Small intestine (tissue), 7 donors: ENCODE measurements around the gene SCO2. TPM values are rescaled to one million over a fixed set of nuclear protein-coding genes. Genes with fewer than 3 reads are reported as not detected.
A peak's percentile ranks its signal among the peaks of the same experiment; 100 is the strongest.

Experiments used
- DNase-seq, 2 donors: peaks; one replicate each; pipeline versions ENCODE4 v3.0.0 to v3.0.0-alpha.2; 2013
- FAIRE-seq: peaks from 2 replicates; lab custom pipeline; 2012; peaks lifted over from hg19 to GRCh38; lab: Jason Lieb, UNC
- H3K27ac ChIP-seq, 3 donors: one replicate each; pipeline ENCODE4 v1.5.1; 2013; ENCODE audit warnings: low read length in 2 of 3, mild to moderate bottlenecking in 2 of 3, control low read depth in 1 of 3, inconsistent platforms in 1 of 3, low read depth in 1 of 3, moderate library complexity in 1 of 3
- H3K27me3 ChIP-seq, 3 donors: one replicate each; pipeline ENCODE4 v1.6.1; 2013; ENCODE audit warnings: low read length in 3 of 3, inconsistent platforms in 1 of 3; ENCODE audit not compliant: control insufficient read depth in 3 of 3, insufficient read depth in 3 of 3
- H3K36me3 ChIP-seq, 3 donors: one replicate each; pipeline ENCODE4 v1.6.1; 2013; ENCODE audit warnings: low read length in 3 of 3, inconsistent platforms in 1 of 3, low read depth in 1 of 3, mild to moderate bottlenecking in 1 of 3, moderate library complexity in 1 of 3; ENCODE audit not compliant: control insufficient read depth in 3 of 3, insufficient read depth in 2 of 3
- H3K4me1 ChIP-seq, 3 donors: one replicate each; pipeline ENCODE4 v1.6.1; 2013; ENCODE audit warnings: low read length in 2 of 3, inconsistent platforms in 1 of 3, low read depth in 1 of 3, mild to moderate bottlenecking in 1 of 3, moderate library complexity in 1 of 3; ENCODE audit not compliant: control insufficient read depth in 3 of 3, insufficient read depth in 2 of 3
- H3K4me3 ChIP-seq, 3 donors: one replicate each; pipeline ENCODE4 v1.5.1; 2013; ENCODE audit warnings: low read length in 3 of 3, control low read depth in 1 of 3, inconsistent platforms in 1 of 3, low read depth in 1 of 3, mild to moderate bottlenecking in 1 of 3, moderate library complexity in 1 of 3
- H3K9me3 ChIP-seq, 2 donors: one replicate each; pipeline ENCODE4 v1.6.1; 2013; ENCODE audit warnings: low read depth in 1 of 2, low read length in 1 of 2; ENCODE audit not compliant: control insufficient read depth in 2 of 2, insufficient read depth in 1 of 2
- WGBS, 3 donors: extraction: QIAGEN DNeasy Blood & Tissue Kit; methylation state at CpG; one replicate each; pipeline ENCODE4 v1.1.7; 2013; 5-methylcytosine and 5-hydroxymethylcytosine counted together
- polyA plus RNA-seq, 4 donors: library from polyadenylated mRNA; stranded (reverse) in 3 of 4; unstranded in 1 of 4; fragments of 200-250 nt in 3 of 4; fragments of 120-200 nt in 1 of 4; gene quantifications; one replicate each; pipeline versions ENCODE4 v1.2.1 to v1.2.3, GENCODE V29; 2013
- donor health status: healthy with polysubstance abuse.
- donor health status: control.
- donor health status: control.
- donor health status: Bipolar disorder and iron deficiency.
- donor health status: healthy.

Gene SCO2
- polyA plus RNA-seq, 4 donors, result 0.92 to 2.7 (median 2.3) TPM

DNA sequence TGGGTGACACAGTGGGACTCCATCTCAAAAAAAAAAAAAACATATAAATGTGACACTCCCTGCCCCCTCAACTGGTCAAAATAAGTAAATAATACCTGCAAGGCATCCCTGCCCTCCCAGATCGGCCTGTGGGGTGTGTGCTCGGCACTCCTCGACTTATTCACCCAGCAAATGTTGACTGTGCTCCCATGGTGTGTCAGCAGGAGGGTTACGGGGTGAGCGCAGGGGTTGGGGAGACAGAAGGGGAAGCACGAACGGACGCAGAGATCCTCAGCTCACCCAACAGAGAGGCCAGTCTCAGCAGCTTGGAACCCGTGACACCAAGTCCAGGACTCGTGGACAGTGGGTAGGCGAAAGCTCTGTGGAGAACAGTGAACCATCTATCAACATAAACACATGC is 45.7 kb downstream of the SCO2 start:
- 59 to 83% (median 80%) methylated on average over 11 of the region's 11 CpGs for WGBS, 3 donors
- FAIRE-seq, result no peak
- DNase-seq, result no peak
- Histone ChIP-seq H3K27me3 (peaks cover 0 to 37% (median 2%) of the 10 kb centered on the region in 3 donors), H3K27ac (no peak overlapping the region), H3K36me3 (peaks cover 0 to 20% (median 0%) of the 10 kb centered on the region in 3 donors), H3K4me3 (no peak overlapping the region), H3K9me3 (no peaks in the 10 kb centered on the region), H3K4me1 (peaks cover 0 to 31% (median 3%) of the 10 kb centered on the region in 3 donors)

- Histone ChIP-seq H3K27me3 (peaks cover 0 to 37% (median 1%) of the 10 kb centered on the region in 3 donors), H3K27ac (no peak overlapping the region), H3K9me3 (no peaks in the 10 kb centered on the region), H3K36me3 (peaks cover 0 to 15% (median 0%) of the 10 kb centered on the region in 3 donors), H3K4me3 (no peak overlapping the region), H3K4me1 (peaks cover 0 to 24% (median 7%) of the 10 kb centered on the region in 3 donors)
- FAIRE-seq (no peak), DNase-seq (no peak)
- WGBS, 3 donors, result 90 to 93% (median 91%) methylated on average over 12 of the region's 12 CpGs
These were observed 47.5 kb downstream of the SCO2 start for GRCh38 chr22:50477923-50478322.

- H3K27ac ChIP-seq, result no peak overlapping the region
- DNase-seq (no peak), FAIRE-seq (no peak)
- H3K36me3 ChIP-seq, result peaks cover 0 to 16% (median 0%) of the 10 kb centered on the region in 3 donors
- no peaks in the 10 kb centered on the region for H3K9me3 ChIP-seq
- WGBS, 3 donors, result 77 to 84% (median 81%) methylated on average over 7 of the region's 7 CpGs
- H3K4me1 ChIP-seq, result peaks cover 0 to 22% (median 7%) of the 10 kb centered on the region in 3 donors
- no peak overlapping the region for H3K4me3 ChIP-seq
- H3K27me3 ChIP-seq, result peaks cover 0 to 32% (median 0%) of the 10 kb centered on the region in 3 donors
These were observed 48.5 kb downstream of the SCO2 start for GRCh38 chr22:50476868-50477267.

DNA sequence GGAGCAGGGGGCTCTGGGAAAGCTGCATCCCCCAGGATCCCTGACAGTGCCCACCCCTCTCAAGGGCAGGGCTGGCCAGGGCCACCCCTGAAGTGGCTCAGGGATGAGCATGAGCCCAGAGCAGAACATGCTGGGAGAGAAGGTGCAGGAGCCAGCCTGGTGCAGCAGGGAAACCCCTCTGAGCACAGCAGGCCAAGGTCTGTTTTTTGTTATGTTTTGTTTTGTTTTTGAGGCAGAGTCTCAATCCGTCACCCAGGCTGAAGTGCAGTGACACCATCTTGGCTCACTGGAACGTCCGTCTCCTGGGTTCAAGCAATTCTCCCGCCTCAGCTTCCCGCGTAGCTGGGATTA is 49.8 kb downstream of the SCO2 start:
- 78 to 84% (median 84%) methylated on average over 6 of the region's 6 CpGs for WGBS, 3 donors
- peaks cover 3 to 34% (median 17%) of the 10 kb centered on the region in 3 donors for H3K4me1 ChIP-seq
- peak overlapping the region in 1 of 3 donors; percentile 70 for H3K4me3 ChIP-seq
- H3K36me3 ChIP-seq, result peaks cover 0 to 29% (median 0%) of the 10 kb centered on the region in 3 donors
- H3K27me3 ChIP-seq, result peaks cover 0 to 25% (median 0%) of the 10 kb centered on the region in 3 donors
- no peaks in the 10 kb centered on the region for H3K9me3 ChIP-seq
- no peak overlapping the region for H3K27ac ChIP-seq
- FAIRE-seq (no peak), DNase-seq (no peak)

DNA sequence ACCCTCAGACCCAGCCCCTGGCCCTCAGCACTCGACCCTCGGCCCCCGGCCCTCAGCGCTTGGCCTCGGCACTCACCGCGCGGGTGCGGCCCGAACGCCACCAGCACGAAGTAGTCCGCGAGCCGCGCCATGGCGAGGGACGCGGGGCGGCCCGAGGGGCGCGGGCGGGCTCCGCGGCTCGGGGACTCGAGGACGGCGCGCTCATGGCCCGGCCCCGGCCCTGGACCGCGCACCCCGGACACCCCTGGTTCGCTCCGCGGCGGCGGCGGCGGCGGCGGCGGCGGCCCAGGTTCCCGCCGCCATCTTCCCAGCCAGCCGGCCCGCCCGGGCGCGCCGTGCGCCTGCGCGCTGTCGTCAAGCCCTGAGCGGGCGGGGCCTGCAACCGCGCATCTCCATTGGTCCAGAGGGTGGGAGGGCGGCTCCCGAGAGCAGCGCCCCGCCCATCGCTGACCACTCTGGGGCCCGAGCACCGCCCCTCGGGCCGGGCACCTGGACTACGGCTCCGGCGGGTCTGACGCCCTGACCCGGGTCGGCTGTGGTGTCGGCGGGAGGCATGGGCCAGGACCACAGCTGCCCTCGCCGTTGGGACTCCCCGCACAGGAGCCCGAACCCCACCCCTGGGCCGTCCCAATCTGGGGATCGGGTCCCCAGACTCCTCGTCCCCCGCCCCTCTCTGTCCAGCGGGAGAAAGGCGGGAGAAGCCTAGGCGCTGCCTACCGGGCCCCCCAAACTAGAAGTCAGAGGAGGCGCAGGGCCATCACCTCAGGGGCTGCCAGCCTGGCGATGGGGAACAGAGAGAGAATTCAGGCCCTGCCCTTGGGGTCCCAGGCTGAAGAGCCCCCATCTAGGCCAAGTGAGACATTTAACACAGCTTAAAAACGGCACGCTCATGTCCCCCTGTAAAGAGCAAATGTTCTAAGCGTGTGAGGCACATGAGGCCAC is 50.4 kb downstream of the SCO2 start, which contains the start of gene SBF1:
SBF1 (minus strand) TSS at position 326 of the 942 bp plus-strand sequence; CDS start at position 131, 195 bp downstream.
- no peak for FAIRE-seq

GRCh38 chr22:50473855-50474671 is 51.3 kb downstream of the SCO2 start:
- peaks cover 10 to 49% (median 26%) of the 10 kb centered on the region in 3 donors for H3K4me1 ChIP-seq
- 3 to 5% (median 4%) methylated on average over 32 to 62 of the region's 62 CpGs for WGBS, 3 donors
- DNase-seq, result peak; percentile 40 to 62

More for the DNA sequence above, 50.4 kb downstream of the SCO2 start, which contains the start of gene SBF1:
- Histone ChIP-seq H3K36me3 (peaks cover 0 to 35% (median 0%) of the 10 kb centered on the region in 3 donors), H3K4me1 (peaks cover 9 to 40% (median 23%) of the 10 kb centered on the region in 3 donors), H3K27ac (peak within 1 kb of the TSS; percentile 31 to 66 (median 65)), H3K9me3 (no peaks in the 10 kb centered on the region), H3K4me3 (peak within 1 kb of the TSS; percentile 70 to 87 (median 75)), H3K27me3 (peaks cover 0 to 18% (median 0%) of the 10 kb centered on the region in 3 donors)
- WGBS, 3 donors, result 2 to 6% (median 2%) methylated on average over 28 to 97 of the region's 97 CpGs
- DNase-seq, result peak; percentile 90 to 96

More at GRCh38 chr22:50473855-50474671, 51.3 kb downstream of the SCO2 start:
- no peaks in the 10 kb centered on the region for H3K9me3 ChIP-seq
- peaks cover 0 to 39% (median 0%) of the 10 kb centered on the region in 3 donors for H3K36me3 ChIP-seq
- H3K27me3 ChIP-seq, result peaks cover 0 to 11% (median 0%) of the 10 kb centered on the region in 3 donors
- no peak for FAIRE-seq
- H3K4me3 ChIP-seq, result peak overlapping the region; percentile 55 to 87 (median 75)
- peak overlapping the region in 2 of 3 donors; percentile 31 to 66 for H3K27ac ChIP-seq
